Spleen (tissue), 11 donors: ENCODE measurements around the gene TNFRSF17. TPM values are rescaled to one million over a fixed set of nuclear protein-coding genes. Genes with fewer than 3 reads are reported as not detected.

Source experiments
- DNase-seq: peaks from one replicate; pipeline ENCODE4 v3.0.0-alpha.2; 2020
- H3K27ac ChIP-seq, 8 donors: fragments of 200-600 bp; sonication (generic) in 7 of 8; 1 replicate in 4 of 8; 2 replicates in 4 of 8; pipeline versions ENCODE4 v1.5.0 to v1.8.0; 2016 to 2021; ENCODE audit warnings: inconsistent platforms in 4 of 8, mild to moderate bottlenecking in 4 of 8, moderate library complexity in 1 of 8
- H3K27me3 ChIP-seq, 7 donors: fragments of 200-600 bp; sonication (generic) in 6 of 7; replicated peaks in 1 of 7; 1 replicate in 4 of 7; 2 replicates in 3 of 7; pipeline versions ENCODE4 v1.5.0 to v1.8.0; 2016 to 2021; ENCODE audit warnings: inconsistent platforms in 3 of 7, mild to moderate bottlenecking in 1 of 7
- H3K36me3 ChIP-seq, 6 donors: fragments of 200-600 bp; sonication (generic) in 5 of 6; 1 replicate in 4 of 6; 2 replicates in 2 of 6; pipeline versions ENCODE4 v1.5.0 to v1.8.0; 2016 to 2021; ENCODE audit warnings: inconsistent platforms in 2 of 6
- H3K4me1 ChIP-seq, 6 donors: fragments of 200-600 bp; sonication (generic) in 5 of 6; 1 replicate in 3 of 6; 2 replicates in 3 of 6; pipeline versions ENCODE4 v1.5.0 to v1.8.0; 2016 to 2021; ENCODE audit warnings: inconsistent platforms in 3 of 6
- H3K4me3 ChIP-seq, 8 donors: fragments of 200-600 bp; sonication (generic) in 7 of 8; 1 replicate in 4 of 8; 2 replicates in 4 of 8; pipeline versions ENCODE4 v1.5.0 to v1.8.0; 2016 to 2021; ENCODE audit warnings: inconsistent platforms in 4 of 8, mild to moderate bottlenecking in 4 of 8, moderate library complexity in 2 of 8
- H3K9me3 ChIP-seq, 8 donors: fragments of 200-600 bp; sonication (generic) in 7 of 8; 1 replicate in 4 of 8; 2 replicates in 4 of 8; pipeline versions ENCODE4 v1.5.0 to v1.8.0; 2016 to 2021; ENCODE audit warnings: inconsistent platforms in 4 of 8
- CTCF ChIP-seq, 11 experiments: fragments of 200-600 bp in 7 of 11; fragments of 450-650 bp in 4 of 11; sonication (generic) in 4 of 11; IDR thresholded peaks in 8 of 11; conservative IDR thresholded peaks in 3 of 11; 1 replicate in 7 of 11; 2 replicates in 4 of 11; pipeline versions ENCODE4 v1.4.0 to v1.8.0; 2016 to 2021; ENCODE audit warnings: antibody characterized with exemption in 11 of 11, inconsistent platforms in 4 of 11, mild to moderate bottlenecking in 1 of 11
- POLR2A ChIP-seq, 3 donors: fragments of 450-650 bp; IDR thresholded peaks; one replicate each; pipeline ENCODE4 v1.5.1; 2017; ENCODE audit warnings: antibody characterized with exemption in 3 of 3, mild to moderate bottlenecking in 1 of 3
- POLR2AphosphoS5 ChIP-seq, 3 donors: sonication (generic); formaldehyde crosslinking; IDR thresholded peaks; one replicate each; pipeline ENCODE4 v1.5.1; 2017; ENCODE audit warnings: antibody characterized with exemption in 3 of 3
- WGBS, 5 donors: extraction: QIAGEN DNeasy Blood & Tissue Kit in 3 of 5; methylation state at CpG; one replicate each; pipeline versions ENCODE4 v1.1.5 to v1.1.7; 2013 to 2018; 5-methylcytosine and 5-hydroxymethylcytosine counted together
- intact Hi-C: fragments of 100-400 bp; cut with DNase I; formaldehyde crosslinking; loops from one replicate; pipeline ENCODE4 v1.15.0; 2023; ENCODE audit warnings: low total_unique reads
- polyA plus RNA-seq, 3 donors: library from polyadenylated mRNA; stranded (reverse); fragments of 200-250 nt; gene quantifications; one replicate each; pipeline ENCODE4 v1.2.1, GENCODE V29; 2013
- total RNA-seq, 7 donors: library from RNA; depleted of rRNA in 3 of 7; stranded (reverse); fragments of >200 nt in 3 of 7; fragmentation: NEBNext Ultra II Directional in 4 of 7; extraction: Animal tissue kit (Norgen Biotek cat#: 25700) in 4 of 7; gene quantifications; one replicate each; pipeline versions ENCODE4 v1.1.0 to v1.2.1, GENCODE V29; 2016 to 2021
- donor health status: healthy with polysubstance abuse.
- donor health status: DM: no; HTN: no; CAD: no; lungs with moderate emphysema.
- donor health status: DM: no; HTN: no; CAD: no.
- donor health status: Bipolar disorder and iron deficiency.
- donor health status: healthy.
- donor health status: DM: no; HTN: no; CAD: no.
- donor health status: DM: yes; HTN: yes; CAD: no.

TNFRSF17 gene
- total and polyA plus RNA-seq, 10 donors: 4.8 to 20.1 (median 9.2) TPM

DNA sequence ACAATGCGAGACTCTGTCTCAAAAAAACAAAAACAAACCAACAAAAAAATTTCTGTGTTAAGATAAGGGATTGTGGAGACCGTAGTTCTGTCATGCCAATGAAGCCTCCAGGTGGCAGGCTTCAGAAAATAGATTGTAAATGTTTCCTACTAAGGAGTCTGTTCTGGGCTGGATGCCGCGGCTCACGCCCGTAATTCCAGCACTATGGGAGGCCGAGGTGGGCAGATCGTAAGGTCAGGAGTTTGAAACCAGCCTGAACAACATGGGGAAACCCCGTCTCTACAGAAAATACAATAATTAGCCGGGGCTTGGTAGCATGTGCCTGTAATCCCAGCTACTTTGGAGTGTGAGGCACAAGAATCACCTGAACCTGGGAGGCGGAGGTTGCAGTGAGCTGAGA, 7.1 kb downstream of the TNFRSF17 start:
- no peak for DNase-seq
- intact Hi-C loops: loop anchor here (10.0 kb wide), 1 partner anchor 93 kb away; no protein-coding TSS in a partner anchor
- 71 to 92% (median 82%) methylated on average over 11 of the region's 11 CpGs for WGBS, 5 donors

DNA sequence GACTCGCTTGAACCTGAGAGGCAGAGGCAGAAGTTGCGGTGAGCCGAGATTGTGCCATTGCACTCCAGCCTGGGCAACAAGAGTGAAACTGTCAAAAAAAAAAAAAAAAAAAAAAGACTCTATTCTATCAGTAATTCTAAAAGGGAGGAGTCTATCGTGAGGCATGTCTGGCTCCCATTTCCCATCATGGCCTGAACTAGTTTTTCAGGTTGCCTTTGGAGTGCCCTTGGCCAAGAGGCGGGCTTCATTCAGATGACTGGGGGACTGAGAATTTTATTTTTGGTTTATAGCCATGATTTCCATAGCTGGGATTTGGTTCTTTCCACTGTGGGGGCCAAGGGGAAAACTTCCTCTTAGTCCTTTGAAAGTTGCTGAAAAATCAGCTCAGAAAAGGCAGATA, 8.1 kb downstream of the TNFRSF17 start:
- Histone ChIP-seq H3K9me3 (no peaks in the 10 kb centered on the region), H3K27ac (no peak overlapping the region), H3K4me3 (no peak overlapping the region), H3K36me3 (peaks cover 0 to 21% (median 0%) of the 10 kb centered on the region in 6 donors), H3K27me3 (no peaks in the 10 kb centered on the region), H3K4me1 (peaks cover 10 to 30% (median 20%) of the 10 kb centered on the region in 6 donors)
- no peak for TF ChIP-seq CTCF (IDR thresholded peaks at IDR 0.05 in 8 of 11, conservative IDR thresholded peaks at IDR 0.05 in 3 of 11)
- TF ChIP-seq POLR2AphosphoS5 (IDR thresholded peaks at IDR 0.05): no peak
- TF ChIP-seq POLR2A (IDR thresholded peaks at IDR 0.05): no peak
- intact Hi-C loops: loop anchor here (10.0 kb wide), 1 partner anchor 92 kb away; no protein-coding TSS in a partner anchor
- no peak for DNase-seq
- 91 to 94% (median 93%) methylated on average over 5 of the region's 5 CpGs for WGBS, 5 donors

More for the DNA sequence above, 7.1 kb downstream of the TNFRSF17 start:
- TF ChIP-seq POLR2AphosphoS5 (IDR thresholded peaks at IDR 0.05): no peak
- peak in 4 of 11 experiments; percentile 6 to 30 (median 21) for TF ChIP-seq CTCF (IDR thresholded peaks at IDR 0.05 in 8 of 11, conservative IDR thresholded peaks at IDR 0.05 in 3 of 11)
- Histone ChIP-seq H3K27me3 (no peaks in the 10 kb centered on the region), H3K4me3 (no peak overlapping the region), H3K4me1 (peaks cover 6 to 28% (median 11%) of the 10 kb centered on the region in 6 donors), H3K9me3 (no peaks in the 10 kb centered on the region), H3K36me3 (peaks cover 0 to 21% (median 0%) of the 10 kb centered on the region in 6 donors), H3K27ac (no peak overlapping the region)

- 0 to 2% (median 1%) methylated on average over 10 to 22 of the region's 22 CpGs for WGBS, 5 donors
- Histone ChIP-seq H3K4me1 (peaks cover 15 to 68% (median 38%) of the 10 kb centered on the region in 6 donors), H3K27ac (peak overlapping the region; percentile 74 to 91 (median 82)), H3K36me3 (peaks cover 0 to 21% (median 0%) of the 10 kb centered on the region in 6 donors), H3K9me3 (no peaks in the 10 kb centered on the region), H3K4me3 (peak overlapping the region; percentile 64 to 96 (median 85)), H3K27me3 (no peaks in the 10 kb centered on the region)
- DNase-seq: no peak
- intact Hi-C loops: loop anchor here (10.0 kb wide), 1 partner anchor 88 kb away; no protein-coding TSS in a partner anchor
- TF ChIP-seq POLR2A (IDR thresholded peaks at IDR 0.05) (no peak), POLR2AphosphoS5 (IDR thresholded peaks at IDR 0.05) (no peak), CTCF (IDR thresholded peaks at IDR 0.05 in 8 of 11, conservative IDR thresholded peaks at IDR 0.05 in 3 of 11) (no peak)
Measured at GRCh38 chr16:11976850-11977375, 11.9 kb downstream of the TNFRSF17 start.

DNA sequence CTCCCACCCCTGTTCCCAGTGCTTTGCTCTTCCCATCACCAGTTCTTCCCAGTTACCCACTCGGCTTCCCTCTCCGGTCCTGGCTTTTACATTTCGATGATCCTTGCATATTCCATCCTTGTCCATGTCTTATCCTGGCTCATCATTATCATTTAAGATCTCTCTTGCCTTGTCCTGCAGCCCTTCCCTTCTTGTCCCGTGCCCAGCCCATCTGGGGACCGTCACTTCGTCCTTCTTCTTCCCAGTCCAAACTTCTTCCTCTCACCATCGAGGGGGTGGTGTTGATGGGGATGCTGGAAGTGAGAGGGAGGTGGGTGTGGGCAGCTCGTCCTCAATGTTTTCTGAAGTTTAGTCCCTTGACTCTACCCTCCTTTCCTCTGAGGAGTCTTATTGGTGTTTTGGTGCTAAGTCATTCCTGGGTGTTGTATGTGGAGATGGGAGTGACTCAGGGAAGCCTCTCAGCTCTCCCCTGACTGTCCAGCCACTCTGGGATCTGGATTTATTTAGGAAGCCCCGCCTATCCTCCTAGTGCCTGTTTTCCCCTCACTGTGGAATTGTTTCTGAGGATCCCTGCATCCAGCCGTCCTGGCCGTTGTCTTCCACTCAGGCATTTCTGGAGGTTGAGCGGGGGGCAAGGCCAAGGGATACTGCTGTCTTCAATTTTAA, 12.5 kb downstream of the TNFRSF17 start:
- Histone ChIP-seq H3K9me3 (no peaks in the 10 kb centered on the region), H3K27ac (peak overlapping the region in 7 of 8 donors; percentile 67 to 91 (median 84)), H3K4me1 (peaks cover 15 to 68% (median 38%) of the 10 kb centered on the region in 6 donors), H3K4me3 (peak overlapping the region; percentile 64 to 96 (median 85)), H3K36me3 (peaks cover 0 to 15% (median 0%) of the 10 kb centered on the region in 6 donors), H3K27me3 (no peaks in the 10 kb centered on the region)
- WGBS, 5 donors: 31 to 41% (median 32%) methylated on average over 12 of the region's 12 CpGs
- no peak for DNase-seq
- no peak for TF ChIP-seq POLR2A (IDR thresholded peaks at IDR 0.05)
- TF ChIP-seq CTCF (IDR thresholded peaks at IDR 0.05 in 8 of 11, conservative IDR thresholded peaks at IDR 0.05 in 3 of 11): no peak
- no peak for TF ChIP-seq POLR2AphosphoS5 (IDR thresholded peaks at IDR 0.05)
- intact Hi-C loops: loop anchor here (10.0 kb wide), 1 partner anchor 87 kb away; no protein-coding TSS in a partner anchor
